ENCODE measurements around the gene FKBP7. TPM values are rescaled to one million over a fixed set of nuclear protein-coding genes. Genes with fewer than 3 reads are reported as not detected.

Gene FKBP7
- total and polyA plus RNA-seq, 2 of the 13 experiments (the other 11 are each of a cell fraction or from before 2014, with no cell fraction given): 12.4 to 14.8 TPM

- Histone ChIP-seq H3K4me2 (ENCODE audit: low read depth, low read length) (no peak overlapping the region), H3K79me2 (ENCODE audit: insufficient read depth, low read length) (no peaks in the 10 kb centered on the region), H3K36me3 (replicated peaks in 1 of 2; ENCODE audit: control insufficient read depth in 1 of 2, insufficient read depth in 2 of 2, low read length in 2 of 2) (no peaks in the 10 kb centered on the region), H3K27ac (ENCODE audit: extremely low read length, insufficient read depth, low read length) (no peak overlapping the region), H3K9me3 (ENCODE audit: low read length) (no peaks in the 10 kb centered on the region), H4K20me1 (ENCODE audit: insufficient read depth, low read length) (no peaks in the 10 kb centered on the region), H3K9ac (ENCODE audit: insufficient read depth, low read depth, low read length) (no peak overlapping the region), H3K4me1 (ENCODE audit: insufficient read depth, low read length) (peaks cover 16% of the 10 kb centered on the region; the same call in 1 of the 2 replicates), H3K27me3 (ENCODE audit: control insufficient read depth in 1 of 2, insufficient read depth in 2 of 2, low read length in 2 of 2) (peaks cover 0 to 6% of the 10 kb centered on the region in 2 experiments; a peak in 1 of 5 replicates), H3K4me3 (replicated peaks in 1 of 3; ENCODE audit: insufficient read depth in 1 of 3, low read depth in 2 of 3, low read length in 3 of 3) (no peak overlapping the region), H2AFZ (ENCODE audit: low read length) (no peak overlapping the region)
- TF ChIP-seq ELF1 (CRISPR knock-in tag; IDR thresholded peaks at IDR 0.05) (no peak), ZSCAN29 (CRISPR knock-in tag; conservative IDR thresholded peaks at IDR 0.05) (no peak), ZNF121 (CRISPR knock-in tag; IDR thresholded peaks at IDR 0.05) (no peak), SMARCC2 (IDR thresholded peaks at IDR 0.05) (no peak), HBP1 (CRISPR knock-in tag; IDR thresholded peaks at IDR 0.05; ENCODE audit: low read depth) (no peak), ZBTB14 (CRISPR knock-in tag; IDR thresholded peaks at IDR 0.05) (no peak), ZBTB38 (CRISPR knock-in tag; IDR thresholded peaks at IDR 0.05) (no peak), RNF2 (conservative IDR thresholded peaks at IDR 0.05; ENCODE audit: low read depth) (no peak), GFI1 (CRISPR knock-in tag; IDR thresholded peaks at IDR 0.05; ENCODE audit: borderline replicate concordance) (no peak), ZSCAN12 (CRISPR knock-in tag; IDR thresholded peaks at IDR 0.05) (no peak), HOXD1 (CRISPR knock-in tag; IDR thresholded peaks at IDR 0.05) (no peak), ZMYM2 (CRISPR knock-in tag; IDR thresholded peaks at IDR 0.05) (no peak), MIER3 (CRISPR knock-in tag; IDR thresholded peaks at IDR 0.05; ENCODE audit: borderline replicate concordance) (no peak), GABPA (IDR thresholded peaks at IDR 0.05; ENCODE audit: low read depth, low read length) (no peak), GABPA (CRISPR knock-in tag; IDR thresholded peaks at IDR 0.05; ENCODE audit: low read depth) (no peak), BCL6 (CRISPR knock-in tag; IDR thresholded peaks at IDR 0.05) (no peak), SALL1 (CRISPR knock-in tag; IDR thresholded peaks at IDR 0.05) (no peak), MED8 (CRISPR knock-in tag; IDR thresholded peaks at IDR 0.05; ENCODE audit: insufficient replicate concordance) (no peak)
- BruUV-seq (replicated peaks): no TSS peak
- CTCF ChIA-PET (ENCODE audit: low intra/inter-chr PET ratio, low total read pairs): no interaction called here
- POLR2A ChIA-PET: interaction anchor here (1.0 to 1.3 kb wide), 2 partner anchors 33 to 306 kb away, joined by 3 to 4 read pairs; partner anchors contain the start of genes PJVK, PRKRA and RBM45
- FAIRE-seq (no peak), ATAC-seq (no peak), DNase-seq (ENCODE audit: low spot score) (no peak)
- intact Hi-C loops (cut with micrococcal nuclease; ENCODE audit: unreplicated experiment): no loop called here
- in situ Hi-C loops (cut with HindIII; ENCODE audit: extremely low pct_ligation_motif_present, low pct_unique_long_range_greater_than_20kb): loop anchor here (10.0 kb wide), 2 partner anchors 113 to 303 kb away; partner anchors contain the start of gene RBM45
- WGBS (ENCODE audit: low lambda C conversion rate): 73% methylated on average over 3 of the region's 3 CpGs
Measured at GRCh38 chr2:178417916-178418315, 60.5 kb downstream of the FKBP7 start.
